ENCODE measurements around the gene CLN5. TPM values are rescaled to one million over a fixed set of nuclear protein-coding genes. Genes with fewer than 3 reads are reported as not detected.

The CLN5 gene
- polyA plus RNA-seq, 3 donors, result 45.7 to 53.3 (median 52.4) TPM

Other genes starting within 250 kb of the CLN5 start
- 10 to 100 TPM; 85.6 to 95.1 (median 91.7) TPM for gene KCTD12, start 105.7 kb upstream of the CLN5 start, polyA plus RNA-seq (ENCODE audit: insufficient read length in 3 of 3)
- gene ACOD1, start 43.6 kb upstream of the CLN5 start, polyA plus RNA-seq (ENCODE audit: insufficient read length in 3 of 3), result not detected
- gene FBXL3, start 35.1 kb downstream of the CLN5 start, polyA plus RNA-seq (ENCODE audit: insufficient read length in 3 of 3), result 10 to 100 TPM; 63.8 to 65.9 (median 65.0) TPM

All from right renal cortex interstitium (tissue), 3 donors.